Measurements from ENCODE around the gene AQP10. TPM values are rescaled to one million over a fixed set of nuclear protein-coding genes. Genes with fewer than 3 reads are reported as not detected.

Gene AQP10
- total and polyA plus RNA-seq, 9 of the 15 experiments (the other 6 are each of a cell fraction or from before 2014, with no cell fraction given), result 0.37 to 9.7 (median 1.9) TPM

DNA sequence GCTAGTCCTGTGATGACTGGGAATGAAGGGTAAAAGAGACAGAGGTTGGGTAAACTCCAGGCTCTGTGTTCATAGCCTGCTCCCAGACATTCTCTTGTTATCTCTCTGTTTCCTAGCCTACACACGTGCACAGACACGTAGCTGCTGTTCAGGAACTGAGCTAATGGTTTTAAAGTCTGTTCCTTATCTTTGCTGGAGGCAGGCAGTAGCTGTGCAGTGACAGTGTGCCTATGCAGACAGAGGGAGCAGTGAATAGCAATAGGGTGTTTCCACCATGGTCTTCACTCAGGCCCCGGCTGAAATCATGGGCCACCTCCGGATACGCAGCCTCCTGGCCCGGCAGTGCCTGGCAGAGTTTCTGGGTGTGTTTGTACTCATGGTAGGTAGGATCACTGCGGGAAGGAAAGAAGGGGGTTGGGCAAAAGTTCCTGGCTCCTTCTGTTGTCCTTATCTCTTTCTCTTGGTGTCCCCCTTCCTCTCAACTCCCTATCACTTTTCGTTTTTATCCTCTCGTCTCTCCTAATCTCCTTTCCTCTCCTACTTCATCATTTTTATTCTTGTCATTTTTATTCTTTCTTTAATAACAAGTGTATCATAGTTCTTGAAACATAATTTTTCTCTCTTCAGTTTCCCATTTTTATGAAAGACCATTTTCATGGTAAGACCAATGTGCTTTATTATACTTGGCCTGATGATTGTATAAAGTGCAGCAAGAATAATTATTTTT is at the start of gene AQP10 (continued):
- TF ChIP-seq ARID4B (CRISPR knock-in tag; IDR thresholded peaks at IDR 0.05) (no peak), PHF8 (IDR thresholded peaks at IDR 0.05; ENCODE audit: borderline replicate concordance, low read length) (no peak; the same call in 1 of the 2 replicates), C11orf30 (IDR thresholded peaks at IDR 0.05; ENCODE audit: low read depth) (no peak), FOS (IDR thresholded peaks at IDR 0.05; ENCODE audit: extremely low read depth, insufficient read length) (no peak), YBX1 (IDR thresholded peaks at IDR 0.05) (no peak), EZH2 (IDR thresholded peaks at IDR 0.05; ENCODE audit: borderline replicate concordance, low read depth, low read length) (no peak), ZBTB2 (IDR thresholded peaks at IDR 0.05) (peak; percentile 49; the same call in 1 of the 2 replicates), POLR2B (IDR thresholded peaks at IDR 0.05; ENCODE audit: low read depth, partially characterized antibody) (peak; percentile 44), SLC30A9 (CRISPR knock-in tag; IDR thresholded peaks at IDR 0.05) (no peak), NCOR1 (IDR thresholded peaks at IDR 0.05) (peak; percentile 90), U2AF1 (optimal IDR thresholded peaks at IDR 0.05; ENCODE audit: low read depth, low read length) (no peak), ETS1 (conservative IDR thresholded peaks at IDR 0.05; ENCODE audit: control insufficient read depth, low read depth, low read length) (0 out of 2 replicates have a peak, but pooled peaks have one; percentile 44), CBFB (CRISPR knock-in tag; IDR thresholded peaks at IDR 0.05) (no peak), KDM1A (IDR thresholded peaks at IDR 0.05) (0 out of 4 replicates have a peak, but pooled peaks of 1 of the 2 experiments have one; percentile 1), TBL1XR1 (IDR thresholded peaks at IDR 0.05; ENCODE audit: low read length in 2 of 2) (peak; percentile 39 to 88; a peak in 2 of 4 replicates), BRF2 (IDR thresholded peaks at IDR 0.05; ENCODE audit: borderline replicate concordance, insufficient read depth, insufficient read length) (no peak), ELF1 (tag; IDR thresholded peaks at IDR 0.05) (no peak)
- TF ChIP-seq, protein P1, sequence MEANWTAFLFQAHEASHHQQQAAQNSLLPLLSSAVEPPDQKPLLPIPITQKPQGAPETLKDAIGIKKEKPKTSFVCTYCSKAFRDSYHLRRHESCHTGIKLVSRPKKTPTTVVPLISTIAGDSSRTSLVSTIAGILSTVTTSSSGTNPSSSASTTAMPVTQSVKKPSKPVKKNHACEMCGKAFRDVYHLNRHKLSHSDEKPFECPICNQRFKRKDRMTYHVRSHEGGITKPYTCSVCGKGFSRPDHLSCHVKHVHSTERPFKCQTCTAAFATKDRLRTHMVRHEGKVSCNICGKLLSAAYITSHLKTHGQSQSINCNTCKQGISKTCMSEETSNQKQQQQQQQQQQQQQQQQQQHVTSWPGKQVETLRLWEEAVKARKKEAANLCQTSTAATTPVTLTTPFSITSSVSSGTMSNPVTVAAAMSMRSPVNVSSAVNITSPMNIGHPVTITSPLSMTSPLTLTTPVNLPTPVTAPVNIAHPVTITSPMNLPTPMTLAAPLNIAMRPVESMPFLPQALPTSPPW (CRISPR knock-in tag; IDR thresholded peaks at IDR 0.05), result 0 out of 2 replicates have a peak, but pooled peaks have one; percentile 6
